K562 (cell line): ENCODE results near the gene TTC28. TPM values are rescaled to one million over a fixed set of nuclear protein-coding genes. Genes with fewer than 3 reads are reported as not detected.

ENCODE experiments used
- ATAC-seq: fragments of 200-7000 bp; cut with Tn5 transposase; 3 replicates; pipeline ENCODE4 v1.9.1; 2020; ENCODE audit warnings: moderate library complexity
- BruUV-seq: library from RNA; stranded (reverse); fragments of 400-500 nt; replicated peaks from 2 replicates; lab custom pipeline; 2021; lab: Mats Ljungman, UMichigan
- CTCF ChIA-PET: fragments of 300-600 bp; formaldehyde crosslinking; extraction: SDS; loops from one replicate; lab custom pipeline; 2021; ENCODE audit warnings: low intra/inter-chr PET ratio; lab: Yijun Ruan, JAX
- POLR2A ChIA-PET: fragments of 300-600, 350-650 bp; sonication (Branson Sonifier 250); formaldehyde crosslinking; extraction: SDS; loops from one replicate; lab custom pipeline; 2021; ENCODE audit warnings: antibody characterized with exemption, inconsistent platforms; lab: Yijun Ruan, JAX
- DNase-seq, 4 experiments: peaks; one replicate each; pipeline versions ENCODE4 v3.0.0 to v3.0.0-alpha.2; 2011 to 2018; ENCODE audit warnings: low spot score in 3 of 4, mixed read lengths in 3 of 4; ENCODE audit errors: extremely low read depth in 1 of 4
- FAIRE-seq: peaks from 2 replicates; lab custom pipeline; 2011; peaks lifted over from hg19 to GRCh38; lab: Jason Lieb, UNC
- H2AFZ ChIP-seq: 2 replicates; pipeline ENCODE4 v1.6.0; 2011; ENCODE audit warnings: low read depth, low read length, control low read depth, inconsistent platforms
- H3K27ac ChIP-seq: fragments of 200-600 bp; 3 replicates; pipeline ENCODE4 v1.8.0; 2011; ENCODE audit warnings: low read depth, mild to moderate bottlenecking, control low read depth, inconsistent platforms, low read length, moderate library complexity, mixed read lengths; ENCODE audit errors: extremely low read depth
- H3K27me3 ChIP-seq, 2 experiments: fragments of 300-600 bp in 1 of 2; 2 replicates in 1 of 2; 3 replicates in 1 of 2; pipeline versions ENCODE4 v1.6.0 to v1.8.0; 2011; ENCODE audit warnings: inconsistent platforms in 2 of 2, low read length in 2 of 2, mild to moderate bottlenecking in 1 of 2, mixed read lengths in 1 of 2, moderate library complexity in 1 of 2; ENCODE audit not compliant: control insufficient read depth in 2 of 2, insufficient read depth in 2 of 2
- H3K36me3 ChIP-seq: fragments of 300-600 bp; 3 replicates; pipeline ENCODE4 v1.8.0; 2011; ENCODE audit warnings: mild to moderate bottlenecking, low read length, inconsistent platforms; ENCODE audit not compliant: control insufficient read depth, insufficient read depth
- H3K4me1 ChIP-seq, 2 experiments: fragments of 200-600 bp in 1 of 2; replicated peaks in 1 of 2; 2 replicates in 1 of 2; 3 replicates in 1 of 2; pipeline versions ENCODE4 v1.5.1 to v1.8.0; 2011; ENCODE audit warnings: inconsistent platforms in 2 of 2, low read length in 2 of 2, mild to moderate bottlenecking in 1 of 2, mixed read lengths in 1 of 2, moderate library complexity in 1 of 2; ENCODE audit not compliant: control insufficient read depth in 2 of 2, insufficient read depth in 2 of 2
- H3K4me2 ChIP-seq: 2 replicates; pipeline ENCODE4 v1.6.1; 2011; ENCODE audit warnings: low read length, control low read depth, inconsistent platforms, mixed read lengths; ENCODE audit not compliant: insufficient read depth
- H3K4me3 ChIP-seq: fragments of 200-600 bp; sonication (generic), shearing (Covaris generic); 2 replicates; pipeline ENCODE4 v1.5.1; 2016; ENCODE audit warnings: control low read depth, inconsistent platforms
- H3K79me2 ChIP-seq: fragments of 200-600 bp; 3 replicates; pipeline ENCODE4 v1.8.0; 2011; ENCODE audit warnings: low read length, inconsistent platforms; ENCODE audit not compliant: control insufficient read depth, insufficient read depth
- H3K9ac ChIP-seq, 2 experiments: 2 replicates each; pipeline versions ENCODE4 v1.6.0 to v1.6.1; 2011; ENCODE audit warnings: low read depth in 2 of 2, low read length in 2 of 2, control low read depth in 1 of 2, inconsistent platforms in 1 of 2, mild to moderate bottlenecking in 1 of 2, mixed read lengths in 1 of 2; ENCODE audit not compliant: insufficient read depth in 1 of 2
- H3K9me1 ChIP-seq: one replicate; pipeline ENCODE4 v1.6.0; 2011; ENCODE audit warnings: inconsistent platforms, mild to moderate bottlenecking, low read length, moderate library complexity; ENCODE audit not compliant: control insufficient read depth, insufficient read depth
- H3K9me3 ChIP-seq: replicated peaks from 2 replicates; pipeline ENCODE4 v1.5.1; 2011; ENCODE audit warnings: low read depth, low read length, inconsistent platforms; ENCODE audit not compliant: control insufficient read depth, insufficient read depth
- H4K20me1 ChIP-seq: replicated peaks from 2 replicates; pipeline ENCODE4 v1.6.1; 2011; ENCODE audit warnings: low read length, inconsistent platforms, mixed read lengths; ENCODE audit not compliant: control insufficient read depth, insufficient read depth
- HNRNPLL ChIP-seq: fragments of 200-400 bp; formaldehyde crosslinking; IDR thresholded peaks from 2 replicates; pipeline ENCODE4 v1.6.1; 2017; ENCODE audit warnings: low read length, low read depth, mild to moderate bottlenecking; ENCODE audit not compliant: poor library complexity, severe bottlenecking
- MNT ChIP-seq, 2 experiments: fragments of 450-650 bp; conservative IDR thresholded peaks; 2 replicates each; pipeline ENCODE4 v1.6.1; 2017; ENCODE audit warnings: mild to moderate bottlenecking in 2 of 2, moderate library complexity in 2 of 2
- PCBP2 ChIP-seq: fragments of 200-400 bp; formaldehyde crosslinking; IDR thresholded peaks from 2 replicates; pipeline ENCODE4 v1.6.1; 2018; ENCODE audit warnings: low read length, low read depth, mild to moderate bottlenecking, moderate library complexity; ENCODE audit not compliant: poor library complexity, severe bottlenecking
- TGIF2 ChIP-seq: sonication (generic); formaldehyde crosslinking; IDR thresholded peaks from 2 replicates; pipeline ENCODE4 v1.8.1; 2022; ENCODE audit warnings: mild to moderate bottlenecking, missing genetic modification reagents, moderate library complexity
- TRIM24 ChIP-seq, 2 experiments: fragments of 450-650 bp; IDR thresholded peaks; 2 replicates each; pipeline ENCODE4 v1.6.1; 2016
- ZNF561 ChIP-seq: fragments of 450-650 bp; formaldehyde crosslinking; conservative IDR thresholded peaks from 2 replicates; pipeline ENCODE4 v1.4.0; 2020; ENCODE audit warnings: mild to moderate bottlenecking, moderate library complexity
- WGBS: fragments of 100-300 bp; shearing (Covaris generic); methylation state at CpG from one replicate; pipeline ENCODE4 v1.1.6; 2016; ENCODE audit warnings: low coverage, mixed read lengths; ENCODE audit not compliant: insufficient coverage; ENCODE audit errors: missing lambda C conversion rate; 5-methylcytosine and 5-hydroxymethylcytosine counted together
- in situ Hi-C: fragments of 300-500 bp; cut with MboI; formaldehyde crosslinking; loops from 4 replicates; pipeline ENCODE4 v1.15.0; 2018; ENCODE audit warnings: inconsistent platforms, mixed read lengths
- intact Hi-C: fragments of 100-400 bp; cut with micrococcal nuclease; formaldehyde crosslinking; loops from 2 replicates; pipeline ENCODE4 v1.14.2; 2022
- polyA plus RNA-seq, 8 experiments: library from polyadenylated mRNA; depleted of rRNA in 4 of 8; stranded (reverse) in 5 of 8; unstranded in 3 of 8; fragments of >200 nt; fragmentation: Nextera tagmentation in 2 of 8; fragmentation: Illumina TruSeq in 1 of 8; extraction: Ambion mirVana in 2 of 8; extraction: Trizol in 1 of 8; gene quantifications; 2 replicates each; pipeline versions ENCODE4 v1.2.1 to v1.2.3, GENCODE V29; 2011 to 2014; ENCODE audit warnings: inconsistent platforms in 1 of 8, missing spikeins in 1 of 8
- total RNA-seq, 7 experiments: library from RNA; depleted of rRNA in 6 of 7; stranded (reverse); fragments of >200 nt in 6 of 7; fragmentation: Illumina TruSeq in 2 of 7; extraction: Trizol in 2 of 7; gene quantifications; 2 replicates each; pipeline versions ENCODE4 v1.2.1 to v1.2.3, GENCODE V29; 2011 to 2021; ENCODE audit warnings: low replicate concordance in 1 of 7

Gene TTC28
- total and polyA plus RNA-seq, 9 of the 15 experiments (the other 6 are each of a cell fraction or from before 2014, with no cell fraction given) = 0.22 to 10.7 (median 3.1) TPM

DNA sequence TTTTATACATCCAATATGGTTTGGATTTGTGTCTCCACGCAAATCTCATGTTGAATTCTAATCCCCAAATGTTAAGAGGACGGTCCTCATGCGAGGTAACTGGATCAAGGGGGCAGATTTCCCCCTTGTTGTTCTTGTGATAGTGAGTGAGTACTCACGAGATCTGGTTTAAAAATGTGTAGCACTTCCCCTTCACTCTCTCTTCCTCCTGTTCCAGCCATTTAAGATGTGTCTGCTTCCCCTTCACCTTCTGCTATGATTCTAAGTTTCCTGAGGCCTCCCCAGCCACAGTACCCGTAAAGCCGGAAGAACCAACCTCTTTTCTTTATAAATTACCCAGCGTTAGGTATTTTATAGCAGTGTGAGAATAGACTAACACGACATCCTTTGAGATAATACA is 98.6 kb downstream of the TTC28 start:
- CTCF ChIA-PET = no interaction called here

GRCh38 chr22:28576162-28576561 is 103.5 kb downstream of the TTC28 start:
- no peak overlapping the region for H3K4me2 ChIP-seq
- ATAC-seq = no peak
- CTCF ChIA-PET = no interaction called here
- no peak for TF ChIP-seq MNT (conservative IDR thresholded peaks at IDR 0.05)
- no peaks in the 10 kb centered on the region for H4K20me1 ChIP-seq
- H3K9ac ChIP-seq = no peak overlapping the region
- no peak for DNase-seq
- H3K27me3 ChIP-seq = no peaks in the 10 kb centered on the region
- in situ Hi-C loops (loop anchor here (25.0 kb wide), 1 partner anchor 689 kb away; no protein-coding TSS in a partner anchor), intact Hi-C loops (no loop called here)
- no peak overlapping the region for H3K4me3 ChIP-seq
- H2AFZ ChIP-seq = no peak overlapping the region
- H3K9me3 ChIP-seq = no peaks in the 10 kb centered on the region
- FAIRE-seq = no peak
- POLR2A ChIA-PET = interaction anchor here (0.6 kb wide), 1 partner anchor 9 kb away, joined by 3 read pairs; no protein-coding TSS in a partner anchor
- BruUV-seq = no TSS peak
- H3K27ac ChIP-seq = no peak overlapping the region
- no peaks in the 10 kb centered on the region for H3K36me3 ChIP-seq
- no peaks in the 10 kb centered on the region for H3K9me1 ChIP-seq
- 83% methylated on average over 3 of the region's 3 CpGs for WGBS
- no peaks in the 10 kb centered on the region for H3K4me1 ChIP-seq
- H3K79me2 ChIP-seq = no peaks in the 10 kb centered on the region

More for the DNA sequence above, 98.6 kb downstream of the TTC28 start:
- ATAC-seq (no peak), DNase-seq (no peak), FAIRE-seq (no peak)
- BruUV-seq = no TSS peak
- Histone ChIP-seq H3K79me2 (no peaks in the 10 kb centered on the region), H3K27ac (no peak overlapping the region), H3K9me1 (no peaks in the 10 kb centered on the region), H3K4me2 (no peak overlapping the region), H3K4me1 (no peaks in the 10 kb centered on the region), H4K20me1 (no peaks in the 10 kb centered on the region)
- TF ChIP-seq TGIF2 (CRISPR knock-in tag) = no peak
- TF ChIP-seq HNRNPLL = no peak
- TF ChIP-seq PCBP2 = no peak
- TF ChIP-seq TRIM24 (IDR thresholded peaks at IDR 0.05) = no peak
- TF ChIP-seq ZNF561 = no peak
- TF ChIP-seq, all 486 proteins: peak for 0
- no peak overlapping the region for H2AFZ ChIP-seq
- no peaks in the 10 kb centered on the region for H3K36me3 ChIP-seq
- no peak overlapping the region for H3K4me3 ChIP-seq
- in situ Hi-C loops = loop anchor here (25.0 kb wide), 1 partner anchor 694 kb away; no protein-coding TSS in a partner anchor
- H3K9me3 ChIP-seq = no peaks in the 10 kb centered on the region
- WGBS = 82% methylated on average over 8 of the region's 8 CpGs
- intact Hi-C loops = no loop called here
- H3K27me3 ChIP-seq = no peaks in the 10 kb centered on the region
- no peak overlapping the region for H3K9ac ChIP-seq
- POLR2A ChIA-PET = no interaction called here
